Naive B cell (primary cell): ENCODE measurements around the gene IL21R. TPM values are rescaled to one million over a fixed set of nuclear protein-coding genes. Genes with fewer than 3 reads are reported as not detected.
"Not testable (repeated sequence)": the region's sequence is repeated elsewhere in the genome, so short reads cannot be mapped to it uniquely, and the experiment has no call there.

Source experiments
- ATAC-seq, 2 donors: fragments of 150-1000 bp; cut with Tn5 transposase; 2 replicates each; pipeline ENCODE4 v1.10.0; 2021; ENCODE audit warnings: low read depth in 2 of 2, mild to moderate bottlenecking in 2 of 2, moderate library complexity in 2 of 2
- DNase-seq: peaks from one replicate; pipeline ENCODE4 v3.0.0; 2022
- H3K27ac Mint-ChIP-seq, 6 donors: one replicate each; pipeline ENCODE4 v1.8.0; 2020 to 2022; ENCODE audit warnings: mild to moderate bottlenecking in 6 of 6, mixed read lengths in 6 of 6, moderate library complexity in 5 of 6, inconsistent platforms in 2 of 6
- H3K27me3 Mint-ChIP-seq, 3 donors: one replicate each; pipeline ENCODE4 v1.8.0; 2021 to 2022; ENCODE audit warnings: mixed read lengths in 3 of 3, mild to moderate bottlenecking in 1 of 3
- H3K36me3 Mint-ChIP-seq, 2 donors: one replicate each; pipeline ENCODE4 v1.8.0; 2020 to 2022; ENCODE audit warnings: mixed read lengths in 2 of 2, inconsistent platforms in 1 of 2, mild to moderate bottlenecking in 1 of 2
- H3K4me1 Mint-ChIP-seq, 3 donors: one replicate each; pipeline ENCODE4 v1.8.0; 2020 to 2022; ENCODE audit warnings: mixed read lengths in 3 of 3, inconsistent platforms in 1 of 3, mild to moderate bottlenecking in 1 of 3, moderate library complexity in 1 of 3
- H3K4me3 Mint-ChIP-seq, 8 donors: one replicate each; pipeline ENCODE4 v1.8.0; 2020 to 2022; ENCODE audit warnings: mild to moderate bottlenecking in 8 of 8, mixed read lengths in 8 of 8, moderate library complexity in 8 of 8, inconsistent platforms in 2 of 8
- H3K9me3 Mint-ChIP-seq, 7 donors: one replicate each; pipeline ENCODE4 v1.8.0; 2020 to 2022; ENCODE audit warnings: mixed read lengths in 7 of 7, mild to moderate bottlenecking in 5 of 7, inconsistent platforms in 2 of 7, moderate library complexity in 1 of 7
- polyA plus RNA-seq, 6 donors: library from polyadenylated mRNA; unstranded; fragments of 300-500 nt; fragmentation: Illumina TruSeq; gene quantifications; one replicate each; pipeline ENCODE4 v1.2.3, GENCODE V29; 2021; ENCODE audit warnings: low read depth in 6 of 6

IL21R gene
- polyA plus RNA-seq, 6 donors from 2014 or later: 47.9 to 118 (median 74.5) TPM

- H3K4me3 Mint-ChIP-seq: peak overlapping the region in 4 of 8 donors; percentile 7 to 79 (median 63)
- no peak for ATAC-seq
- peak overlapping the region; percentile 78 to 100 (median 98) for H3K27ac Mint-ChIP-seq
- H3K4me1 Mint-ChIP-seq: peaks cover 58 to 89% (median 82%) of the 10 kb centered on the region in 3 donors
- peaks cover 4 to 27% of the 10 kb centered on the region in 2 donors for H3K36me3 Mint-ChIP-seq
- no peak for DNase-seq
- H3K27me3 Mint-ChIP-seq: no peaks in the 10 kb centered on the region
- peaks cover 0 to 12% (median 3%) of the 10 kb centered on the region in 7 donors for H3K9me3 Mint-ChIP-seq
Measured at GRCh38 chr16:27427538-27427937, 25.6 kb downstream of the IL21R start.

- Mint-ChIP-seq H3K9me3 (peaks cover 0 to 5% (median 0%) of the 10 kb centered on the region in 7 donors), H3K27ac (peak overlapping the region; percentile 69 to 94 (median 83)), H3K4me1 (peaks cover 65 to 96% (median 89%) of the 10 kb centered on the region in 3 donors), H3K27me3 (no peaks in the 10 kb centered on the region), H3K4me3 (peak overlapping the region in 4 of 8 donors; percentile 2 to 61 (median 28)), H3K36me3 (peaks cover 8 to 30% of the 10 kb centered on the region in 2 donors)
- DNase-seq (no peak), ATAC-seq (no peak)
Measured at GRCh38 chr16:27428026-27428785, 26.2 kb downstream of the IL21R start.

- Mint-ChIP-seq H3K4me3 (peak overlapping the region in 5 of 8 donors; percentile 23 to 64 (median 46)), H3K27ac (peak overlapping the region in 4 of 6 donors; percentile 56 to 94 (median 56)), H3K4me1 (peaks cover 63 to 97% (median 89%) of the 10 kb centered on the region in 3 donors), H3K9me3 (peaks cover 0 to 2% (median 0%) of the 10 kb centered on the region in 7 donors), H3K36me3 (peaks cover 8 to 22% of the 10 kb centered on the region in 2 donors), H3K27me3 (no peaks in the 10 kb centered on the region)
- ATAC-seq (no peak), DNase-seq (no peak)
Measured at GRCh38 chr16:27429330-27429871, 27.4 kb downstream of the IL21R start.

- H3K4me1 Mint-ChIP-seq: peaks cover 59 to 95% (median 83%) of the 10 kb centered on the region in 3 donors
- DNase-seq: no peak
- no peak for ATAC-seq
Measured at GRCh38 chr16:27429981-27430441, 28.0 kb downstream of the IL21R start.

GRCh38 chr16:27430512-27430911 is 28.5 kb downstream of the IL21R start:
- peak overlapping the region in 7 of 8 donors; percentile 10 to 73 (median 41) for H3K4me3 Mint-ChIP-seq
- H3K9me3 Mint-ChIP-seq: no peaks in the 10 kb centered on the region
- H3K36me3 Mint-ChIP-seq: peaks cover 8 to 14% of the 10 kb centered on the region in 2 donors
- no peak for DNase-seq
- no peak for ATAC-seq
- H3K4me1 Mint-ChIP-seq: peaks cover 56 to 90% (median 78%) of the 10 kb centered on the region in 3 donors
- H3K27me3 Mint-ChIP-seq: no peaks in the 10 kb centered on the region
- H3K27ac Mint-ChIP-seq: peak overlapping the region in 5 of 6 donors; percentile 90 to 96 (median 94)

More at GRCh38 chr16:27429981-27430441, 28.0 kb downstream of the IL21R start:
- Mint-ChIP-seq H3K27me3 (no peaks in the 10 kb centered on the region), H3K9me3 (no peaks in the 10 kb centered on the region), H3K36me3 (peaks cover 8 to 16% of the 10 kb centered on the region in 2 donors), H3K27ac (peak overlapping the region; percentile 66 to 96 (median 93)), H3K4me3 (peak overlapping the region in 4 of 8 donors; percentile 10 to 50 (median 30))

GRCh38 chr16:27430923-27431484 is 29.0 kb downstream of the IL21R start:
- ATAC-seq (peak; percentile 15 to 22), DNase-seq (peak; percentile 52)
- Mint-ChIP-seq H3K9me3 (no peaks in the 10 kb centered on the region), H3K27me3 (no peaks in the 10 kb centered on the region), H3K36me3 (peaks cover 11 to 14% of the 10 kb centered on the region in 2 donors), H3K4me1 (peaks cover 54 to 85% (median 78%) of the 10 kb centered on the region in 3 donors), H3K4me3 (peak overlapping the region in 6 of 8 donors; percentile 10 to 73 (median 38)), H3K27ac (peak overlapping the region in 5 of 6 donors; percentile 90 to 96 (median 94))

- H3K9me3 Mint-ChIP-seq: no peaks in the 10 kb centered on the region
- no peaks in the 10 kb centered on the region for H3K27me3 Mint-ChIP-seq
- DNase-seq: no peak
- H3K4me1 Mint-ChIP-seq: peaks cover 44 to 80% (median 71%) of the 10 kb centered on the region in 3 donors
- H3K27ac Mint-ChIP-seq: peak overlapping the region; percentile 88 to 95 (median 93)
- H3K4me3 Mint-ChIP-seq: peak overlapping the region in 4 of 8 donors; percentile 41 to 55 (median 50)
- ATAC-seq: peak in 1 of 2 donors; percentile 34
- H3K36me3 Mint-ChIP-seq: peaks cover 6 to 16% of the 10 kb centered on the region in 2 donors
Measured at GRCh38 chr16:27431773-27432532, 30.0 kb downstream of the IL21R start.

- Mint-ChIP-seq H3K9me3 (no peaks in the 10 kb centered on the region), H3K27ac (peak overlapping the region; percentile 54 to 94 (median 91)), H3K27me3 (no peaks in the 10 kb centered on the region), H3K36me3 (peaks cover 6 to 16% of the 10 kb centered on the region in 2 donors), H3K4me1 (peaks cover 38 to 74% (median 65%) of the 10 kb centered on the region in 3 donors), H3K4me3 (peak overlapping the region in 5 of 8 donors; percentile 18 to 73 (median 55))
- no peak for DNase-seq
- peak; percentile 18 to 24 for ATAC-seq
Measured at GRCh38 chr16:27432558-27432957, 30.6 kb downstream of the IL21R start.

GRCh38 chr16:27433191-27433590 is 31.2 kb downstream of the IL21R start:
- H3K36me3 Mint-ChIP-seq: peaks cover 6 to 16% of the 10 kb centered on the region in 2 donors
- not testable (repeated sequence) for DNase-seq, ATAC-seq, H3K9me3 Mint-ChIP-seq, H3K27me3 Mint-ChIP-seq
- peak overlapping the region; percentile 69 to 94 (median 90) for H3K27ac Mint-ChIP-seq
- H3K4me3 Mint-ChIP-seq: peak overlapping the region in 5 of 8 donors; percentile 5 to 73 (median 55)
- H3K4me1 Mint-ChIP-seq: peaks cover 34 to 69% (median 60%) of the 10 kb centered on the region in 3 donors

GRCh38 chr16:27433636-27434035 is 31.7 kb downstream of the IL21R start:
- DNase-seq: no peak
- Mint-ChIP-seq H3K36me3 (peaks cover 6 to 16% of the 10 kb centered on the region in 2 donors), H3K4me3 (no peak overlapping the region)

GRCh38 chr16:27434141-27435051 is 32.4 kb downstream of the IL21R start:
- Mint-ChIP-seq H3K27me3 (no peaks in the 10 kb centered on the region), H3K27ac (peak overlapping the region in 5 of 6 donors; percentile 59 to 94 (median 76)), H3K4me3 (peak overlapping the region in 1 of 8 donors; percentile 40), H3K9me3 (no peaks in the 10 kb centered on the region), H3K36me3 (peaks cover 11 to 21% of the 10 kb centered on the region in 2 donors), H3K4me1 (peaks cover 29 to 59% (median 57%) of the 10 kb centered on the region in 3 donors)
- ATAC-seq (no peak), DNase-seq (no peak)

More at GRCh38 chr16:27433636-27434035, 31.7 kb downstream of the IL21R start:
- ATAC-seq: no peak
- no peaks in the 10 kb centered on the region for H3K9me3 Mint-ChIP-seq
- H3K4me1 Mint-ChIP-seq: peaks cover 29 to 64% (median 56%) of the 10 kb centered on the region in 3 donors
- peak overlapping the region in 5 of 6 donors; percentile 82 to 94 (median 90) for H3K27ac Mint-ChIP-seq
- H3K27me3 Mint-ChIP-seq: no peaks in the 10 kb centered on the region
